Thoracic aorta (tissue), 2 donors: ENCODE measurements around the gene JADE2. TPM values are rescaled to one million over a fixed set of nuclear protein-coding genes. Genes with fewer than 3 reads are reported as not detected.
A peak's percentile ranks its signal among the peaks of the same experiment; 100 is the strongest.

Experiments
- ATAC-seq: fragments of 150-250 bp; one replicate; pipeline ENCODE4 v1.8.0; 2017; ENCODE audit warnings: low read depth; ENCODE audit not compliant: insufficient number of reproducible peaks, low FRiP score
- DNase-seq: peaks from one replicate; pipeline ENCODE4 v3.0.0-alpha.2; 2020; ENCODE audit warnings: low spot score
- H3K27ac ChIP-seq, 2 donors: fragments of 200-600 bp; sonication (generic); 1 replicate in 1 of 2; 2 replicates in 1 of 2; pipeline ENCODE4 v1.5.1; 2016; ENCODE audit warnings: mild to moderate bottlenecking in 2 of 2, moderate library complexity in 2 of 2
- H3K27me3 ChIP-seq: fragments of 200-600 bp; sonication (generic); replicated peaks from 2 replicates; pipeline ENCODE4 v1.6.0; 2016; ENCODE audit warnings: mild to moderate bottlenecking; ENCODE audit not compliant: insufficient read depth
- H3K36me3 ChIP-seq: fragments of 200-600 bp; sonication (generic); one replicate; pipeline ENCODE4 v1.5.1; 2016
- H3K4me1 ChIP-seq, 2 donors: fragments of 200-600 bp; sonication (generic); 1 replicate in 1 of 2; 2 replicates in 1 of 2; pipeline versions ENCODE4 v1.5.1 to v1.6.0; 2016; ENCODE audit warnings: low read depth in 2 of 2, mild to moderate bottlenecking in 1 of 2; ENCODE audit not compliant: control insufficient read depth in 1 of 2
- H3K4me3 ChIP-seq: fragments of 200-600 bp; sonication (generic); 2 replicates; pipeline ENCODE4 v1.5.1; 2016; ENCODE audit warnings: mild to moderate bottlenecking
- H3K9me3 ChIP-seq: fragments of 200-600 bp; sonication (generic); 2 replicates; pipeline ENCODE4 v1.5.1; 2016
- total RNA-seq, 2 donors: library from RNA; depleted of rRNA; stranded (reverse); fragments of >200 nt; gene quantifications; one replicate each; pipeline versions ENCODE4 v1.1.0 to v1.2.3, GENCODE V29; 2016
- TF ChIP-seq, protein P1 (sequence below): fragments of 200-600 bp; sonication (generic); IDR thresholded peaks from one replicate; pipeline ENCODE4 v1.5.1; 2019; ENCODE audit warnings: antibody characterized with exemption

The JADE2 gene
- total RNA-seq, 2 donors from 2014 or later, result 54.0 to 81.3 TPM

DNA sequence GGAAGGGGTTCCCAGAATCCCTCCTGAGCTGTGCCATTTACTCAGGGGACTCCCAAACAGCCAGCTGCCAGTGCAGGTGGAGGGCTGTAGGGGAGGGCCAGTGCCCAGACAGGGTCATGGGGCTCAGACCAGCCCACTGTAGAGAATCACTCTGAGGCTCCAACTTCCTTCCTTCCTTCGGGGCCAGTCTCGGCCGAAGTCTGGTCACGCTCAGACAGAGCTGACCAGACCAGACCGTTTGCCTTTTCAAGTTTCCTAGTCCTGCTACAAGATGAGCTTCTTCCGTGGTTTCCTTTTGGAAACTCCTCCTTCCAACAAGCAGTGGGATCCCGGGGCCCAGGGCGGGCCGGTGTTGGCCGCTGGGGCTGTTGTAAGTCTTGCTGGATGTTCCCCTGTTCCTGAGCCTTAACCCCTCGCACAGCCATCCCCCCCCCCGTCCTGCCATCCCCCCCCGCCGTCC lies 54.6 kb downstream of the JADE2 start:
- DNase-seq (no peak), ATAC-seq (no peak)
- H3K36me3 ChIP-seq, result peaks cover 36% of the 10 kb centered on the region
- peak overlapping the region; percentile 36 to 63 for H3K27ac ChIP-seq
- H3K9me3 ChIP-seq, result no peaks in the 10 kb centered on the region
- TF ChIP-seq, protein P1, sequence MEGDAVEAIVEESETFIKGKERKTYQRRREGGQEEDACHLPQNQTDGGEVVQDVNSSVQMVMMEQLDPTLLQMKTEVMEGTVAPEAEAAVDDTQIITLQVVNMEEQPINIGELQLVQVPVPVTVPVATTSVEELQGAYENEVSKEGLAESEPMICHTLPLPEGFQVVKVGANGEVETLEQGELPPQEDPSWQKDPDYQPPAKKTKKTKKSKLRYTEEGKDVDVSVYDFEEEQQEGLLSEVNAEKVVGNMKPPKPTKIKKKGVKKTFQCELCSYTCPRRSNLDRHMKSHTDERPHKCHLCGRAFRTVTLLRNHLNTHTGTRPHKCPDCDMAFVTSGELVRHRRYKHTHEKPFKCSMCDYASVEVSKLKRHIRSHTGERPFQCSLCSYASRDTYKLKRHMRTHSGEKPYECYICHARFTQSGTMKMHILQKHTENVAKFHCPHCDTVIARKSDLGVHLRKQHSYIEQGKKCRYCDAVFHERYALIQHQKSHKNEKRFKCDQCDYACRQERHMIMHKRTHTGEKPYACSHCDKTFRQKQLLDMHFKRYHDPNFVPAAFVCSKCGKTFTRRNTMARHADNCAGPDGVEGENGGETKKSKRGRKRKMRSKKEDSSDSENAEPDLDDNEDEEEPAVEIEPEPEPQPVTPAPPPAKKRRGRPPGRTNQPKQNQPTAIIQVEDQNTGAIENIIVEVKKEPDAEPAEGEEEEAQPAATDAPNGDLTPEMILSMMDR, result no peak
- H3K27me3 ChIP-seq, result no peaks in the 10 kb centered on the region
- H3K4me3 ChIP-seq, result no peak overlapping the region
- peaks cover 14 to 49% of the 10 kb centered on the region in 2 donors for H3K4me1 ChIP-seq

DNA sequence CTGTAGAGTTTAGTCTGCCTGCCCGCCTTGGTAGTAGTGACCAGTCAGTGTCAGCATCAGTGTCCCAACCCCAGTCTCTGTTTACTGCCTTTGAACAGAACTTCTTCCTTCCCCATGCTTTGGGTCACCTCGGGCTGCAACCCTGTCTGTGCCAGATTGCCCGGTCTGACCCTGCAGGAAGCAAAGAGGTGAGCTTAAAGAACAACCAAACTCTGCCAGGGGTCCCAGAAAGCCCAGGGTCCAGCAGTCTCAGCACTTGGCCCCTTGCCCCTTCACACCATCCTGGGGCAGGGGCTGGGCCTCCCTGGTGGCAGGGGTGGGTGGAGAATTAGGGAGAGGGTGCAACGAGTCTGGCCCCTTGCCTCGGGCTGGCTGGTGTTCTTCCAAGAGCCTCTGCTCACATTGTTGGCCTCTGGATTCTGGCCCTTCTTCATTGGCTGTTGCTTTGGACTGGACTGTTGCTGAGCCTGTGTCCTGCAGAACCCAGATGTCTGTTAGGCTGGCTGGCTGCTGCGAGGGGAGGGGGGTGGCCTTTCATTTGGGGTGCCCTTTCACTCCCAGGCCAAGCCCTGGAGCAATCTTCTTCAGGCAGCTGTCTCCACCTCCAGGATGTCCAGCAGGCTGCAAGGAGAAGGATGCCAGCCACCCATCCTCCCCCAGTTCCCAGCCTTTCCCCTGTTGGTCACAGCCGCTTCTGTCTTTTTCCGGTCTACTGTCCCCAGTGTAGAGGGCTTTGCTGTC lies 55.9 kb downstream of the JADE2 start:
- no peaks in the 10 kb centered on the region for H3K9me3 ChIP-seq
- no peak overlapping the region for H3K4me3 ChIP-seq
- no peaks in the 10 kb centered on the region for H3K27me3 ChIP-seq
- H3K4me1 ChIP-seq, result peaks cover 14 to 49% of the 10 kb centered on the region in 2 donors
- ATAC-seq (no peak), DNase-seq (no peak)
- H3K27ac ChIP-seq, result peak overlapping the region; percentile 32 to 45
- TF ChIP-seq, protein P1, result no peak
- peaks cover 26% of the 10 kb centered on the region for H3K36me3 ChIP-seq

DNA sequence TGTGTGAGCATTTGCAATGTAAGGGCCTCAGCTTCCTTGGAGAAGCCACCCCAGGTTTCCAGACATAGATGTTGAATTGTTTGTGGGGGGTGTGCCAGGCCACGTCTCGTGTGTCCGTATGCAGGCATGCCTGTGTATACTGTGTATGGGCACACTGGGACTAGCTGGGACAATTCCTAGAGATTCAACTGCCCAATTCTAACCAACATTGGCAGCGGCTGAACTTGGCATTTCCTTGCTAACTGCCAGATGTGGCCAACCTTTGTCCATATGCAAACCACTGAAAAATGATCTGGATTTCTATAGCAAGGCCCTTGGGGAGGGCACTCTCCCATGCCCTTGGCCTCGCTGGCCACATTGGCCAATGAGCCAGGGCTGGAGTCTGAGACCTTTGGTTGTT lies 56.8 kb downstream of the JADE2 start:
- Histone ChIP-seq H3K4me1 (peaks cover 17 to 49% of the 10 kb centered on the region in 2 donors), H3K9me3 (no peaks in the 10 kb centered on the region), H3K27me3 (no peaks in the 10 kb centered on the region), H3K4me3 (no peak overlapping the region), H3K36me3 (peaks cover 17% of the 10 kb centered on the region), H3K27ac (peak overlapping the region in 1 of 2 donors; percentile 45)
- TF ChIP-seq, protein P1, result no peak
- DNase-seq, result no peak
- ATAC-seq, result no peak

DNA sequence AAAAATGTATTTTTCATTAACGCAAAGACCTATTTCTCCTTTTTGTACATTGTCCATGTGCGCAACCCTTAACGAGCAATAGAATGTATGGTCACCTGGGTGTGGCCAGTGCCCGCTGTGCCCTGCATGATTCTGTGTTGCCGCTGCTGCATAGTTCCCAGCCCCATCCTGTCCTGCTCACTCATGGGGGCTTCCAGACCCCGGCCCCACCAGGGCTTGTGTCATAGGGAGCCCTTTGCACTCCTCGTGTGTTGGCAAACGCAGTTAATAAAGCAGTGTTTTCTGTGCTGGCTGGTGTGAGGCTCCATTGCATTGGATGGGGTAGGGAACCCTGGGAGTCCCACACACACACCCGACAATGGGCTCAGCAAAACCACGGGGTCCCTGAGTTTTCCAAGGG lies 57.5 kb downstream of the JADE2 start:
- H3K4me3 ChIP-seq, result no peak overlapping the region
- H3K9me3 ChIP-seq, result no peaks in the 10 kb centered on the region
- TF ChIP-seq, protein P1, result no peak
- peaks cover 17 to 42% of the 10 kb centered on the region in 2 donors for H3K4me1 ChIP-seq
- ATAC-seq, result no peak
- H3K27me3 ChIP-seq, result no peaks in the 10 kb centered on the region
- H3K36me3 ChIP-seq, result peaks cover 14% of the 10 kb centered on the region
- DNase-seq, result no peak
- no peak overlapping the region for H3K27ac ChIP-seq

DNA sequence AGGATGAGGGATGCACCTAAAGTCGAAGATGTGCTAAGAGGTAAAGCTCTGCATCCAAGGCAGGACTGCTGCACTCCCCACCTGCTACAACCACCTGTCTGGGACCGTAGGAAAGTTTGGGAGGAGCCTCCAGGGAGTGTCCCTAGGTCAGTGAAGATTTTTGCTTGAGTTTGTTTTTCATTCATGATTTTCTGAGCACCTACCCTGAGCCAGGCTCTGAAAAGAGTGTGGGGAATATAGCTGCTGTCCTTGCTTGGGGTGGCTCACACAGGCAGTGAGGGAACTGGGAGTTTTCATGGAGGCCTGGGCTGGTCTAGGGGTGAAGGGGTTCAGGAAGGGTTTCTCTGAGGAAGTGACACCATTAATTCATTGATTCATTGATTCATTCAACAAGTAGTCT lies 58.3 kb downstream of the JADE2 start:
- TF ChIP-seq, protein P1, result no peak
- H3K4me3 ChIP-seq, result no peak overlapping the region
- H3K27me3 ChIP-seq, result no peaks in the 10 kb centered on the region
- no peak for ATAC-seq
- peaks cover 9% of the 10 kb centered on the region for H3K36me3 ChIP-seq
- no peak for DNase-seq
- H3K27ac ChIP-seq, result no peak overlapping the region
- H3K9me3 ChIP-seq, result no peaks in the 10 kb centered on the region
- H3K4me1 ChIP-seq, result peaks cover 17 to 40% of the 10 kb centered on the region in 2 donors
